HG02852 (cell line): ENCODE measurements around the gene ADCYAP1.

ENCODE experiments used
- ATAC-seq: cut with Tn5 transposase; IDR thresholded peaks from one replicate; pipeline ENCODE4 v1.9.1; 2021; ENCODE audit warnings: mild to moderate bottlenecking, moderate library complexity; ENCODE audit not compliant: unreplicated experiment

The ADCYAP1 gene

GRCh38 chr18:908758-909724, 4.4 kb downstream of the ADCYAP1 start:
- ATAC-seq, result no peak

GRCh38 chr18:910247-910646, 5.6 kb downstream of the ADCYAP1 start:
- ATAC-seq, result no peak

GRCh38 chr18:911025-911424, 6.4 kb downstream of the ADCYAP1 start:
- no peak for ATAC-seq

GRCh38 chr18:911486-911885, 6.8 kb downstream of the ADCYAP1 start:
- no peak for ATAC-seq

- no peak for ATAC-seq
Observed at GRCh38 chr18:916562-916961, 11.9 kb downstream of the ADCYAP1 start.

GRCh38 chr18:919078-919477, 14.4 kb downstream of the ADCYAP1 start:
- no peak for ATAC-seq

GRCh38 chr18:923144-923866, 18.6 kb downstream of the ADCYAP1 start:
- ATAC-seq, result no peak

- ATAC-seq, result no peak
Observed at GRCh38 chr18:924987-925386, 20.3 kb downstream of the ADCYAP1 start.

GRCh38 chr18:926946-927345, 22.3 kb downstream of the ADCYAP1 start:
- no peak for ATAC-seq

- no peak for ATAC-seq
Observed at GRCh38 chr18:933082-933481, 28.4 kb downstream of the ADCYAP1 start.

GRCh38 chr18:934518-935133, 30.0 kb downstream of the ADCYAP1 start:
- ATAC-seq, result no peak

- no peak for ATAC-seq
Observed at GRCh38 chr18:936941-937340, 32.3 kb downstream of the ADCYAP1 start.

GRCh38 chr18:939166-939565, 34.5 kb downstream of the ADCYAP1 start:
- ATAC-seq, result no peak

- ATAC-seq, result no peak
Observed at GRCh38 chr18:939958-940357, 35.3 kb downstream of the ADCYAP1 start.

GRCh38 chr18:941331-941730, 36.7 kb downstream of the ADCYAP1 start:
- no peak for ATAC-seq

- no peak for ATAC-seq
Observed at GRCh38 chr18:944440-944839, 39.8 kb downstream of the ADCYAP1 start.

GRCh38 chr18:949724-950631, 45.3 kb downstream of the ADCYAP1 start:
- no peak for ATAC-seq

- no peak for ATAC-seq
Observed at GRCh38 chr18:950882-951495, 46.3 kb downstream of the ADCYAP1 start.

- ATAC-seq, result no peak
Observed at GRCh38 chr18:955384-956066, 50.9 kb downstream of the ADCYAP1 start.

GRCh38 chr18:957829-958228, 53.2 kb downstream of the ADCYAP1 start:
- ATAC-seq, result no peak
